ENCODE measurements around the gene TMEM198.

The TMEM198 gene, protein sequence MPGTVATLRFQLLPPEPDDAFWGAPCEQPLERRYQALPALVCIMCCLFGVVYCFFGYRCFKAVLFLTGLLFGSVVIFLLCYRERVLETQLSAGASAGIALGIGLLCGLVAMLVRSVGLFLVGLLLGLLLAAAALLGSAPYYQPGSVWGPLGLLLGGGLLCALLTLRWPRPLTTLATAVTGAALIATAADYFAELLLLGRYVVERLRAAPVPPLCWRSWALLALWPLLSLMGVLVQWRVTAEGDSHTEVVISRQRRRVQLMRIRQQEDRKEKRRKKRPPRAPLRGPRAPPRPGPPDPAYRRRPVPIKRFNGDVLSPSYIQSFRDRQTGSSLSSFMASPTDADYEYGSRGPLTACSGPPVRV

DNA sequence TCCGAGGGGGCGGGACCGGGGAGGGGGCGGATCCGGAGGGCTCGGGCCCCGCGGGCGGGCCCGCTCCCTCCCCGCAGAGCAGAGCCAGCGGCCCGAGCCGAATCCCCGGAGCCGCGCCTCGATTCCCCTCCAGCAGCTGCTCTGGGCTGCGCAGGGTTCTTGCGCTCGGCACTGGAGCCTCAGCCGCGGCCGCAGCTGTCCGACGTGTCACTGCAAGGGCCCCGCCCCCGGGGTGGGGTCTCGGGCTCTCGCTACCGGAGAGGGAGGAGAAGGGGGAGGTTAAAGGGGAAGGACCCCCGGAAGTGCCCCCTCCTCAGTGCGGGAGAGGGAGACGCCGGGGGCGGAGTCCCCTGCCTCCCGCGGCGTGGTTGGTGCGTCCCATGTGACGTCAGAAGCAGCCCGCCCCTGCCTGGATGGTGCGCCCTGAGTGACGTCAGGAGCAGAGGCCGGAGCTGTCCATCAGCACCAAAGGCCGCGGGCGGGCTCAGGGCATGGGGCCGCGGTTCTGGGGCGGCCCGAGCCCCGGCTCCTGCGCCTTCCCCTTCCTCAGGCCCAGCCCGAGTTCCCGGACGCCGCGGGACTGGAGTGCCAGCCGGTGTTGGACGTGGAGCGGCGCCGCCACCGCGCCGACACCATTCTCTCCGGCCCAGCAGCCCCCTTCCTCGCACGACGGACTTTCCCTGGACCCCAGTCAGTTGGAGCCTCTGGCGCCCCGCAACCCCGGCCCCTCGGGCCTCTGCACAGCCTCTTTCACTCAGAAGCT is at the start of gene TMEM198, which contains the start of gene CHPF:
Gene TMEM198 (plus strand): TSS at position 433 of the 763 bp plus-strand sequence. CDS start 700 bp downstream, outside the sequence.
Gene CHPF (minus strand): TSS at position 214 of the 763 bp plus-strand sequence. CDS start 271 bp downstream, outside the sequence.
- H3K27me3 ChIP-seq (ENCODE audit: control insufficient read depth in 2 of 2, insufficient read depth in 2 of 2, low read length in 2 of 2): no peaks in the 10 kb centered on the region

DNA sequence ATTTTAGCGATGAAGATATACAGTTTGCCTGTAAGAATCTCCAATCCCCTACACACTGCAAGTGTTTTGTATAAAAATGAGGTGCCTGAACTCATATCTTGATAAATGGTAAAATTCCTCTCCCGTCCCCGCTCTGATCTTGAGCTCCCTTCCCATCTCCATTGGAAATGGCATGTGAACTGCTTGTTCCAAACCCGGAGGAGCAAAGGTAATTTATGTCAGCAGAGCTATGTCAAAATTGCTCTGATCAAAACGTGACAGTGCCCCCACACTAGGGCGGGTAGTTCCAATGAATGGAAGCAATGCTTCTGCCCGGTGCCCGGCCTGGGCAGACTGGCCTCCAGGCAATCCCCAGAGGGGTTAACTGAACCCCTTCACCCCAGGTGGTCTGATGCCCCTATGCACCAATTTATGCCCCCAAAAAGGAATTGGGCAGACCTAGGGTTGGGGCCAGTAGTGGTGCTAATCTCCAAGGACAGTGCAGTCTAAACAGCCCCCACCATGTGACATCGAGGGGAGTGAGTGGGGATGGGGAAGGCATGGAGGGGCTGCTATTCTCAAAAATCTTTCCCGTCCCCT is 48.8 kb upstream of the TMEM198 start:
- Histone ChIP-seq H3K4me3 (ENCODE audit: low read length in 2 of 2) (no peak overlapping the region), H3K36me3 (ENCODE audit: control insufficient read depth in 2 of 2, insufficient read depth in 2 of 2, low read length in 2 of 2) (no peaks in the 10 kb centered on the region), H3K27ac (ENCODE audit: low read depth in 2 of 2, low read length in 2 of 2) (no peak overlapping the region), H3K9me3 (ENCODE audit: control insufficient read depth in 2 of 2, low read length in 2 of 2) (no peaks in the 10 kb centered on the region), H3K27me3 (ENCODE audit: control insufficient read depth in 2 of 2, insufficient read depth in 2 of 2, low read length in 2 of 2) (peaks cover 30 to 36% of the 10 kb centered on the region in 2 donors), H3K9ac (ENCODE audit: low read depth in 1 of 2, low read length in 2 of 2) (no peak overlapping the region), H3K4me1 (ENCODE audit: control insufficient read depth in 2 of 2, insufficient read depth in 2 of 2, low read length in 2 of 2) (peaks cover 14 to 24% of the 10 kb centered on the region in 2 donors)

More for the DNA sequence above, at the start of gene TMEM198, which contains the start of gene CHPF:
- Histone ChIP-seq H3K4me3 (ENCODE audit: low read length in 2 of 2) (peak within 1 kb of the TSS; percentile 71 to 79), H3K36me3 (ENCODE audit: control insufficient read depth in 2 of 2, insufficient read depth in 2 of 2, low read length in 2 of 2) (peaks cover 9 to 16% of the 10 kb centered on the region in 2 donors), H3K27ac (ENCODE audit: low read depth in 2 of 2, low read length in 2 of 2) (peak within 1 kb of the TSS; percentile 88 to 92), H3K4me1 (ENCODE audit: control insufficient read depth in 2 of 2, insufficient read depth in 2 of 2, low read length in 2 of 2) (peaks cover 19 to 23% of the 10 kb centered on the region in 2 donors), H3K9ac (ENCODE audit: low read depth in 1 of 2, low read length in 2 of 2) (peak within 1 kb of the TSS; percentile 71 to 76), H3K9me3 (ENCODE audit: control insufficient read depth in 2 of 2, low read length in 2 of 2) (no peaks in the 10 kb centered on the region)

DNA sequence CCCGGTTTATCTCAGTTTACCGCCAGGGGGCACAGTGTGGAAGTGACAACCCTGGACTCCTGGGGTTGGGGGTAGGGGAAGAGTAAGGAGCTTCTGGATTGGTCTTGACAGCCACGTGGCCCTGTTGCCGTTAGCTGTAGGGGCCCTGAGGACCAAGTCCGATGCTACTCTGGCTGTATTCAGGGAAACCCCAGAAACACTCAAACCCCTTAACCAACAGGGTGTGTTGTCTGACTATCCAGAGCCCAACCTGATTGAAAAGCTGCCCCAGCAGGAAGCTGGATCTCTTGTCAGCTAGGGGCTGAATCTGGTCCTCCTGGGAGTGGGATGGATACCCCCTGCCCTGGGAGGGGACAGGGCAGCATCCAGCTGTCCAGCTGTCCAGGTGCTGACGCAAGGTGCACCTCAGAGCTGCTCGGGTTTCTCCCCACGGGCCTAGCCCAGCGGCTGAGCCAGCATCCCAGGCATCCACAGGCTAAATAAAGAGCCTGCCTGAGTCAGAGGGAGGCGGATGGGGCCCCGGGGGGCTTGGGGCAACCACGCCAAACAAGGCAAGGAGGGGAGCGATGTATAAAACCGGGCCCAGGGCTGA is 48.2 kb upstream of the TMEM198 start:
- no peaks in the 10 kb centered on the region for H3K36me3 ChIP-seq (ENCODE audit: control insufficient read depth in 2 of 2, insufficient read depth in 2 of 2, low read length in 2 of 2)
- peaks cover 14 to 26% of the 10 kb centered on the region in 2 donors for H3K4me1 ChIP-seq (ENCODE audit: control insufficient read depth in 2 of 2, insufficient read depth in 2 of 2, low read length in 2 of 2)
- no peaks in the 10 kb centered on the region for H3K9me3 ChIP-seq (ENCODE audit: control insufficient read depth in 2 of 2, low read length in 2 of 2)
- H3K27ac ChIP-seq (ENCODE audit: low read depth in 2 of 2, low read length in 2 of 2): no peak overlapping the region
- no peak overlapping the region for H3K4me3 ChIP-seq (ENCODE audit: low read length in 2 of 2)
- H3K9ac ChIP-seq (ENCODE audit: low read depth in 1 of 2, low read length in 2 of 2): no peak overlapping the region
- H3K27me3 ChIP-seq (ENCODE audit: control insufficient read depth in 2 of 2, insufficient read depth in 2 of 2, low read length in 2 of 2): peaks cover 30 to 36% of the 10 kb centered on the region in 2 donors

GRCh38 chr2:219496247-219496824 is 47.5 kb upstream of the TMEM198 start:
- H3K4me1 ChIP-seq (ENCODE audit: control insufficient read depth in 2 of 2, insufficient read depth in 2 of 2, low read length in 2 of 2): peaks cover 14 to 26% of the 10 kb centered on the region in 2 donors
- no peak overlapping the region for H3K27ac ChIP-seq (ENCODE audit: low read depth in 2 of 2, low read length in 2 of 2)
- H3K9me3 ChIP-seq (ENCODE audit: control insufficient read depth in 2 of 2, low read length in 2 of 2): no peaks in the 10 kb centered on the region
- H3K36me3 ChIP-seq (ENCODE audit: control insufficient read depth in 2 of 2, insufficient read depth in 2 of 2, low read length in 2 of 2): no peaks in the 10 kb centered on the region
- H3K9ac ChIP-seq (ENCODE audit: low read depth in 1 of 2, low read length in 2 of 2): no peak overlapping the region
- H3K27me3 ChIP-seq (ENCODE audit: control insufficient read depth in 2 of 2, insufficient read depth in 2 of 2, low read length in 2 of 2): peaks cover 30 to 36% of the 10 kb centered on the region in 2 donors
- H3K4me3 ChIP-seq (ENCODE audit: low read length in 2 of 2): peak overlapping the region in 1 of 2 donors; percentile 95

GRCh38 chr2:219496825-219497494 is 46.9 kb upstream of the TMEM198 start:
- peaks cover 30 to 36% of the 10 kb centered on the region in 2 donors for H3K27me3 ChIP-seq (ENCODE audit: control insufficient read depth in 2 of 2, insufficient read depth in 2 of 2, low read length in 2 of 2)
- peak overlapping the region; percentile 99 to 100 for H3K27ac ChIP-seq (ENCODE audit: low read depth in 2 of 2, low read length in 2 of 2)

GRCh38 chr2:219497495-219498279 is 46.1 kb upstream of the TMEM198 start:
- H3K9ac ChIP-seq (ENCODE audit: low read depth in 1 of 2, low read length in 2 of 2): peak overlapping the region; percentile 98 to 99
- peaks cover 14 to 26% of the 10 kb centered on the region in 2 donors for H3K4me1 ChIP-seq (ENCODE audit: control insufficient read depth in 2 of 2, insufficient read depth in 2 of 2, low read length in 2 of 2)
- H3K36me3 ChIP-seq (ENCODE audit: control insufficient read depth in 2 of 2, insufficient read depth in 2 of 2, low read length in 2 of 2): peaks cover 4 to 5% of the 10 kb centered on the region in 2 donors
- no peaks in the 10 kb centered on the region for H3K9me3 ChIP-seq (ENCODE audit: control insufficient read depth in 2 of 2, low read length in 2 of 2)
- H3K27me3 ChIP-seq (ENCODE audit: control insufficient read depth in 2 of 2, insufficient read depth in 2 of 2, low read length in 2 of 2): peaks cover 28 to 36% of the 10 kb centered on the region in 2 donors
- H3K27ac ChIP-seq (ENCODE audit: low read depth in 2 of 2, low read length in 2 of 2): peak overlapping the region; percentile 99 to 100
- peak overlapping the region; percentile 90 to 95 for H3K4me3 ChIP-seq (ENCODE audit: low read length in 2 of 2)

More at GRCh38 chr2:219496825-219497494, 46.9 kb upstream of the TMEM198 start:
- H3K4me1 ChIP-seq (ENCODE audit: control insufficient read depth in 2 of 2, insufficient read depth in 2 of 2, low read length in 2 of 2): peaks cover 14 to 26% of the 10 kb centered on the region in 2 donors
- H3K4me3 ChIP-seq (ENCODE audit: low read length in 2 of 2): peak overlapping the region; percentile 90 to 95
- peaks cover under 1 to 2% of the 10 kb centered on the region in 2 donors for H3K36me3 ChIP-seq (ENCODE audit: control insufficient read depth in 2 of 2, insufficient read depth in 2 of 2, low read length in 2 of 2)
- no peaks in the 10 kb centered on the region for H3K9me3 ChIP-seq (ENCODE audit: control insufficient read depth in 2 of 2, low read length in 2 of 2)
- peak overlapping the region in 1 of 2 donors; percentile 63 for H3K9ac ChIP-seq (ENCODE audit: low read depth in 1 of 2, low read length in 2 of 2)

- Histone ChIP-seq H3K9ac (ENCODE audit: low read depth in 1 of 2, low read length in 2 of 2) (peak within 1 kb of the TSS; percentile 98 to 99), H3K27me3 (ENCODE audit: control insufficient read depth in 2 of 2, insufficient read depth in 2 of 2, low read length in 2 of 2) (peaks cover 28 to 36% of the 10 kb centered on the region in 2 donors), H3K36me3 (ENCODE audit: control insufficient read depth in 2 of 2, insufficient read depth in 2 of 2, low read length in 2 of 2) (peaks cover 7% of the 10 kb centered on the region in 2 donors), H3K9me3 (ENCODE audit: control insufficient read depth in 2 of 2, low read length in 2 of 2) (no peaks in the 10 kb centered on the region), H3K4me1 (ENCODE audit: control insufficient read depth in 2 of 2, insufficient read depth in 2 of 2, low read length in 2 of 2) (peaks cover 14 to 26% of the 10 kb centered on the region in 2 donors), H3K4me3 (ENCODE audit: low read length in 2 of 2) (peak within 1 kb of the TSS; percentile 90 to 95), H3K27ac (ENCODE audit: low read depth in 2 of 2, low read length in 2 of 2) (peak within 1 kb of the TSS; percentile 99 to 100)
These were observed 45.4 kb upstream of the TMEM198 start, which contains the start of gene GMPPA for GRCh38 chr2:219498280-219499057. Gene GMPPA (plus strand): TSS chr2:219498891. CDS start chr2:219499976, 1,085 bp downstream.

DNA sequence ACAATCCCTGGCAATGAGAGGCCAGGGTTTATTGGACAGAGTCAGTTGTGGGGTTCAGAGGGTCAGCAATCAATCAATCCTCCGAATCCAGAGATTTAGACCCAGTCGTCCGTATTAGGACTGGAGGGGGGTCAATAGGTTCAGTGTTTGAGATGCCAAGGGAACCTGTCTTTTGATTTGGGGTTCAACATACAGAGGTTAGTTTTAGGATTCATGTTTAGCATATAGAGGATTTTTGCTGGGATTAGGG is 44.8 kb upstream of the TMEM198 start:
- Histone ChIP-seq H3K9ac (ENCODE audit: low read depth in 1 of 2, low read length in 2 of 2) (peak overlapping the region; percentile 98 to 99), H3K4me1 (ENCODE audit: control insufficient read depth in 2 of 2, insufficient read depth in 2 of 2, low read length in 2 of 2) (peaks cover 14 to 26% of the 10 kb centered on the region in 2 donors), H3K9me3 (ENCODE audit: control insufficient read depth in 2 of 2, low read length in 2 of 2) (no peaks in the 10 kb centered on the region), H3K27me3 (ENCODE audit: control insufficient read depth in 2 of 2, insufficient read depth in 2 of 2, low read length in 2 of 2) (peaks cover 28 to 32% of the 10 kb centered on the region in 2 donors), H3K4me3 (ENCODE audit: low read length in 2 of 2) (peak overlapping the region; percentile 90 to 95), H3K27ac (ENCODE audit: low read depth in 2 of 2, low read length in 2 of 2) (peak overlapping the region; percentile 99 to 100), H3K36me3 (ENCODE audit: control insufficient read depth in 2 of 2, insufficient read depth in 2 of 2, low read length in 2 of 2) (peaks cover 11 to 12% of the 10 kb centered on the region in 2 donors)

Data from mucosa of rectum (tissue), 2 donors.